Endothelial cell (in vitro differentiated cells): ENCODE results near the gene REG1B. TPM values are rescaled to one million over a fixed set of nuclear protein-coding genes. Genes with fewer than 3 reads are reported as not detected.

Source experiments
- DNase-seq: peaks from one replicate; pipeline ENCODE4 v3.0.0; 2021; ENCODE audit warnings: low spot score
- H3K27ac Mint-ChIP-seq: one replicate; pipeline ENCODE4 v1.8.0; 2021; ENCODE audit warnings: mixed read lengths, inconsistent platforms; ENCODE audit not compliant: unreplicated experiment
- H3K27me3 Mint-ChIP-seq: one replicate; pipeline ENCODE4 v1.8.0; 2021; ENCODE audit warnings: mild to moderate bottlenecking, moderate library complexity, mixed read lengths, inconsistent platforms; ENCODE audit not compliant: unreplicated experiment
- H3K36me3 Mint-ChIP-seq: one replicate; pipeline ENCODE4 v1.8.0; 2021; ENCODE audit warnings: mild to moderate bottlenecking, low read depth, mixed read lengths, inconsistent platforms; ENCODE audit not compliant: unreplicated experiment
- H3K4me1 Mint-ChIP-seq: one replicate; pipeline ENCODE4 v1.8.0; 2021; ENCODE audit warnings: mild to moderate bottlenecking, mixed read lengths, inconsistent platforms; ENCODE audit not compliant: unreplicated experiment
- H3K4me3 Mint-ChIP-seq: one replicate; pipeline ENCODE4 v1.8.0; 2021; ENCODE audit warnings: mild to moderate bottlenecking, mixed read lengths, inconsistent platforms; ENCODE audit not compliant: unreplicated experiment
- H3K9me3 Mint-ChIP-seq: one replicate; pipeline ENCODE4 v1.8.0; 2021; ENCODE audit warnings: mixed read lengths, inconsistent platforms; ENCODE audit not compliant: unreplicated experiment
- total RNA-seq: library from RNA; stranded (reverse); fragmentation: NEBNext Ultra II Directional; extraction: Animal tissue kit (Norgen Biotek cat#: 25700); gene quantifications from one replicate; pipeline ENCODE4 v1.2.1, GENCODE V29; 2021; ENCODE audit not compliant: unreplicated experiment
- TF ChIP-seq, protein P1 (sequence below): fragments of 200-600 bp; sonication (generic); IDR thresholded peaks from one replicate; pipeline ENCODE4 v1.5.0; 2021; ENCODE audit warnings: antibody characterized with exemption; ENCODE audit not compliant: unreplicated experiment

Gene REG1B
- total RNA-seq, 1 donor from 2014 or later, result not detected

- TF ChIP-seq, protein P1, sequence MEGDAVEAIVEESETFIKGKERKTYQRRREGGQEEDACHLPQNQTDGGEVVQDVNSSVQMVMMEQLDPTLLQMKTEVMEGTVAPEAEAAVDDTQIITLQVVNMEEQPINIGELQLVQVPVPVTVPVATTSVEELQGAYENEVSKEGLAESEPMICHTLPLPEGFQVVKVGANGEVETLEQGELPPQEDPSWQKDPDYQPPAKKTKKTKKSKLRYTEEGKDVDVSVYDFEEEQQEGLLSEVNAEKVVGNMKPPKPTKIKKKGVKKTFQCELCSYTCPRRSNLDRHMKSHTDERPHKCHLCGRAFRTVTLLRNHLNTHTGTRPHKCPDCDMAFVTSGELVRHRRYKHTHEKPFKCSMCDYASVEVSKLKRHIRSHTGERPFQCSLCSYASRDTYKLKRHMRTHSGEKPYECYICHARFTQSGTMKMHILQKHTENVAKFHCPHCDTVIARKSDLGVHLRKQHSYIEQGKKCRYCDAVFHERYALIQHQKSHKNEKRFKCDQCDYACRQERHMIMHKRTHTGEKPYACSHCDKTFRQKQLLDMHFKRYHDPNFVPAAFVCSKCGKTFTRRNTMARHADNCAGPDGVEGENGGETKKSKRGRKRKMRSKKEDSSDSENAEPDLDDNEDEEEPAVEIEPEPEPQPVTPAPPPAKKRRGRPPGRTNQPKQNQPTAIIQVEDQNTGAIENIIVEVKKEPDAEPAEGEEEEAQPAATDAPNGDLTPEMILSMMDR, result no peak
- Mint-ChIP-seq H3K36me3 (no peaks in the 10 kb centered on the region), H3K9me3 (no peaks in the 10 kb centered on the region), H3K4me3 (no peak overlapping the region), H3K27me3 (peaks cover 2% of the 10 kb centered on the region), H3K27ac (no peak overlapping the region), H3K4me1 (no peaks in the 10 kb centered on the region)
- no peak for DNase-seq
These were observed 29.5 kb upstream of the REG1B start for GRCh38 chr2:79116997-79117928.

GRCh38 chr2:79114797-79115494 is 27.2 kb upstream of the REG1B start:
- H3K9me3 Mint-ChIP-seq, result no peaks in the 10 kb centered on the region
- no peak overlapping the region for H3K27ac Mint-ChIP-seq
- TF ChIP-seq, protein P1, result no peak
- H3K4me3 Mint-ChIP-seq, result no peak overlapping the region
- H3K4me1 Mint-ChIP-seq, result no peaks in the 10 kb centered on the region
- DNase-seq, result no peak
- no peaks in the 10 kb centered on the region for H3K36me3 Mint-ChIP-seq
- H3K27me3 Mint-ChIP-seq, result peaks cover 2% of the 10 kb centered on the region

- H3K9me3 Mint-ChIP-seq, result no peaks in the 10 kb centered on the region
- DNase-seq, result no peak
- H3K27me3 Mint-ChIP-seq, result peaks cover 2% of the 10 kb centered on the region
- H3K27ac Mint-ChIP-seq, result no peak overlapping the region
- no peak overlapping the region for H3K4me3 Mint-ChIP-seq
- TF ChIP-seq, protein P1, result no peak
- H3K4me1 Mint-ChIP-seq, result no peaks in the 10 kb centered on the region
- no peaks in the 10 kb centered on the region for H3K36me3 Mint-ChIP-seq
These were observed 24.5 kb upstream of the REG1B start for GRCh38 chr2:79112269-79112668.

DNA sequence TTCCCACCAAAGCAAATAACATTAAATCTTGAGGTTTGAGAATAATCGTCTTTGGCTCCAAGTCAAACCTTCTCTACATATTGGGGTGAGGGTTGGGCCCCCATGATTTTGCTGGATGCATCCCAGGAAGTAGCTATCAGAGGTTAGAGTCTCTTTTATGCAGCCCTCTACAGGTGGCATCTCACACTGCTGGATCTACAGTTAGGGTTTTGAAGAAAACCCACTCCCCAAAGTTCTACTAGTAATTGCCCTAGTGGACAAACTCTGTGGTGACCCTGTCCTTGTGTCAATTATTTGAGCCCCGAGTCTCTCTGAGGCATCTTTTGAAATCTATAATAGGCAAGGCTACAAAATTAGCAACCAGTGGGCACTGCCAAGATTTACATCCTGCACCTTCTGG is 17.5 kb upstream of the REG1B start:
- no peaks in the 10 kb centered on the region for H3K27me3 Mint-ChIP-seq
- no peak for DNase-seq
- TF ChIP-seq, protein P1, result peak; percentile 32
- H3K4me1 Mint-ChIP-seq, result no peaks in the 10 kb centered on the region
- H3K4me3 Mint-ChIP-seq, result no peak overlapping the region
- H3K9me3 Mint-ChIP-seq, result no peaks in the 10 kb centered on the region
- no peak overlapping the region for H3K27ac Mint-ChIP-seq
- H3K36me3 Mint-ChIP-seq, result no peaks in the 10 kb centered on the region

- Mint-ChIP-seq H3K27ac (no peak overlapping the region), H3K27me3 (peaks cover under 1% of the 10 kb centered on the region), H3K9me3 (no peaks in the 10 kb centered on the region), H3K4me1 (no peaks in the 10 kb centered on the region), H3K4me3 (no peak overlapping the region), H3K36me3 (no peaks in the 10 kb centered on the region)
- TF ChIP-seq, protein P1, result no peak
- DNase-seq, result no peak
These were observed 15.4 kb upstream of the REG1B start for GRCh38 chr2:79103214-79103613.
